HL-60 (cell line): Measurements from ENCODE around the gene DCP2.
A peak's percentile ranks its signal among the peaks of the same experiment; 100 is the strongest.

ENCODE experiments used
- DNase-seq, 2 experiments: peaks; one replicate each; pipeline ENCODE4 v3.0.0-alpha.2; 2010 to 2020; ENCODE audit warnings: low read depth in 1 of 2, low spot score in 1 of 2
- H3K27ac ChIP-seq: fragments of 250-450 bp; sonication (Bioruptor Pico); replicated peaks from 2 replicates; pipeline ENCODE4 v1.5.1; 2020; ENCODE audit warnings: mild to moderate bottlenecking, moderate library complexity
- H3K27me3 ChIP-seq: fragments of 250-450 bp; sonication (Bioruptor Pico); 2 replicates; pipeline ENCODE4 v1.5.1; 2021; ENCODE audit warnings: mild to moderate bottlenecking, moderate library complexity; ENCODE audit not compliant: insufficient read depth, poor library complexity, severe bottlenecking
- H3K4me3 ChIP-seq: replicated peaks from 2 replicates; pipeline ENCODE4 v1.5.1; 2011; ENCODE audit warnings: mild to moderate bottlenecking, control low read depth, low read length; ENCODE audit not compliant: insufficient read depth
- GABPA ChIP-seq: IDR thresholded peaks from 2 replicates; pipeline ENCODE4 v1.6.1; 2012; ENCODE audit warnings: low read depth
- POLR2AphosphoS5 ChIP-seq: IDR thresholded peaks from 2 replicates; pipeline ENCODE4 v1.6.1; 2012; ENCODE audit warnings: low read depth
- SPI1 ChIP-seq: IDR thresholded peaks from 2 replicates; pipeline ENCODE4 v1.6.1; 2012; ENCODE audit warnings: low read depth, mild to moderate bottlenecking, borderline replicate concordance
- TF ChIP-seq, protein P1 (sequence below): IDR thresholded peaks from 2 replicates; pipeline ENCODE4 v1.6.1; 2012; ENCODE audit warnings: low read depth; ENCODE audit not compliant: insufficient replicate concordance
- TF ChIP-seq, protein P2 (sequence below): IDR thresholded peaks from one replicate; pipeline ENCODE4 v1.5.1; 2011; ENCODE audit warnings: low read length, control low read depth, inconsistent platforms; ENCODE audit not compliant: insufficient read depth

Gene DCP2

DNA sequence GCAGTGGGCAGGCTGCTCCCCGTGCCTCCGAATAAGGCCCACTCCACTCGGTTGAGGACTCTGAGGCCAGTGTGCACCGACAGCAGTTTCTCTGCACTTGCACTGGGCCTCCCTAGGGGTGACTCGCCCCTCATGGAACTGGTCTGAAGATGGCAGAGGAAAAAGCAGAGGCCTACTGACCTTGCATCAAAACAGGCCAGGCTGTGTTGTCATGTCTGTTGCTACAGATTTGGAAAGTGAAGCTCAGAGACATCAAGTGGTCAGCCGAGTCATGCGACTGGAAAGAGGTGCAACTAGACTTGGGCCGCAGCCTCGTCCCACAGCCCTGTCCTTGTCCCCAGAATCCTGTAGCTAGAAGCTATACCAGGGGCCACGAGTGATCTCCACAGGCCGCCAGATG, 78.3 kb downstream of the DCP2 start:
- H3K4me3 ChIP-seq = no peak overlapping the region
- TF ChIP-seq GABPA (no peak), SPI1 (no peak), POLR2AphosphoS5 (no peak)
- TF ChIP-seq, protein P1, sequence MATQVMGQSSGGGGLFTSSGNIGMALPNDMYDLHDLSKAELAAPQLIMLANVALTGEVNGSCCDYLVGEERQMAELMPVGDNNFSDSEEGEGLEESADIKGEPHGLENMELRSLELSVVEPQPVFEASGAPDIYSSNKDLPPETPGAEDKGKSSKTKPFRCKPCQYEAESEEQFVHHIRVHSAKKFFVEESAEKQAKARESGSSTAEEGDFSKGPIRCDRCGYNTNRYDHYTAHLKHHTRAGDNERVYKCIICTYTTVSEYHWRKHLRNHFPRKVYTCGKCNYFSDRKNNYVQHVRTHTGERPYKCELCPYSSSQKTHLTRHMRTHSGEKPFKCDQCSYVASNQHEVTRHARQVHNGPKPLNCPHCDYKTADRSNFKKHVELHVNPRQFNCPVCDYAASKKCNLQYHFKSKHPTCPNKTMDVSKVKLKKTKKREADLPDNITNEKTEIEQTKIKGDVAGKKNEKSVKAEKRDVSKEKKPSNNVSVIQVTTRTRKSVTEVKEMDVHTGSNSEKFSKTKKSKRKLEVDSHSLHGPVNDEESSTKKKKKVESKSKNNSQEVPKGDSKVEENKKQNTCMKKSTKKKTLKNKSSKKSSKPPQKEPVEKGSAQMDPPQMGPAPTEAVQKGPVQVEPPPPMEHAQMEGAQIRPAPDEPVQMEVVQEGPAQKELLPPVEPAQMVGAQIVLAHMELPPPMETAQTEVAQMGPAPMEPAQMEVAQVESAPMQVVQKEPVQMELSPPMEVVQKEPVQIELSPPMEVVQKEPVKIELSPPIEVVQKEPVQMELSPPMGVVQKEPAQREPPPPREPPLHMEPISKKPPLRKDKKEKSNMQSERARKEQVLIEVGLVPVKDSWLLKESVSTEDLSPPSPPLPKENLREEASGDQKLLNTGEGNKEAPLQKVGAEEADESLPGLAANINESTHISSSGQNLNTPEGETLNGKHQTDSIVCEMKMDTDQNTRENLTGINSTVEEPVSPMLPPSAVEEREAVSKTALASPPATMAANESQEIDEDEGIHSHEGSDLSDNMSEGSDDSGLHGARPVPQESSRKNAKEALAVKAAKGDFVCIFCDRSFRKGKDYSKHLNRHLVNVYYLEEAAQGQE = no peak
- TF ChIP-seq, protein P2, sequence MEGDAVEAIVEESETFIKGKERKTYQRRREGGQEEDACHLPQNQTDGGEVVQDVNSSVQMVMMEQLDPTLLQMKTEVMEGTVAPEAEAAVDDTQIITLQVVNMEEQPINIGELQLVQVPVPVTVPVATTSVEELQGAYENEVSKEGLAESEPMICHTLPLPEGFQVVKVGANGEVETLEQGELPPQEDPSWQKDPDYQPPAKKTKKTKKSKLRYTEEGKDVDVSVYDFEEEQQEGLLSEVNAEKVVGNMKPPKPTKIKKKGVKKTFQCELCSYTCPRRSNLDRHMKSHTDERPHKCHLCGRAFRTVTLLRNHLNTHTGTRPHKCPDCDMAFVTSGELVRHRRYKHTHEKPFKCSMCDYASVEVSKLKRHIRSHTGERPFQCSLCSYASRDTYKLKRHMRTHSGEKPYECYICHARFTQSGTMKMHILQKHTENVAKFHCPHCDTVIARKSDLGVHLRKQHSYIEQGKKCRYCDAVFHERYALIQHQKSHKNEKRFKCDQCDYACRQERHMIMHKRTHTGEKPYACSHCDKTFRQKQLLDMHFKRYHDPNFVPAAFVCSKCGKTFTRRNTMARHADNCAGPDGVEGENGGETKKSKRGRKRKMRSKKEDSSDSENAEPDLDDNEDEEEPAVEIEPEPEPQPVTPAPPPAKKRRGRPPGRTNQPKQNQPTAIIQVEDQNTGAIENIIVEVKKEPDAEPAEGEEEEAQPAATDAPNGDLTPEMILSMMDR = no peak
- DNase-seq = no peak
- no peak overlapping the region for H3K27ac ChIP-seq
- H3K27me3 ChIP-seq = no peaks in the 10 kb centered on the region

DNA sequence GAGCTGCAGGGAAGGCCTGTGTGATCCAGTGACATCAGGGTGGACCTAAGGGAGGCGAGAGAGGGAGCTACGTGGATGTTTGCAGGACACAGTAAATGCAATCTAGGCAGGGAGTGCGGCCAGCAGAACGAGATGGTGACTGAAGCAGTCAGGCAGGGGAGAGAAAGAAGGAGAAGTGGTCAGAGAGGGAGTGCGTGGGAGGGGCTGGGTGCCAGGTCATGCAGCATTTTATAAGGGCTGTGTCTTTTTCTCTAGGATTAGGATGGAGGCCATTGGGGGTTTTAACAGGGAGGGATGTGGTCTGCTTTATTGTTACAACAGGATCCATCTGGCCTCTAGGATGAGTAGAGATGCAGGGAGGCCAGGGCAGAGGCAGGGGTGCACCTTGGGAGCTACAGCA, 80.4 kb downstream of the DCP2 start:
- Histone ChIP-seq H3K4me3 (no peak overlapping the region), H3K27ac (no peak overlapping the region), H3K27me3 (no peaks in the 10 kb centered on the region)
- DNase-seq = peak; percentile 3 to 46
- TF ChIP-seq POLR2AphosphoS5 (no peak), SPI1 (peak; percentile 63; the same call in 1 of the 2 replicates)

DNA sequence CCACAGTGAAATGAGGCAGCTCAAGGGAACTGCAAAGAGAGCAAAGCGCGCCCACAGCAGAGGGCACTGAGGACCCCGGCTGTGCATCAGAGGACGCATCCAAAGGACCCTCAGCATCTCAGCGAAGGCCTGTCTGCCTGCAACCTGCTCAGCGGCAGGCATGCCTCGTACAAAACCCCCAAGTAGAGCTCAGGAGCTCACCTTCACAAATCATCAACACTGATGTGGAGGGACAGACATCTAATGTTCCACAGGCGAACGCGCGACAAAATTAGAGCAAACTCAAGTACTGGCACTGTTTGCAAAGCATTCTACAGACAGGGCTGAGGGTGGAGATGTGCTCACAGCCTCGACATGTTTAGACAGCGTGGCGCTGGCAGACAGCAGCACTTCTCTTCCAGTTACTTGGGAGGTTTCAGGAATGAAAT, 81.0 kb downstream of the DCP2 start:
- no peak for DNase-seq
- H3K27ac ChIP-seq = no peak overlapping the region
- H3K4me3 ChIP-seq = no peak overlapping the region
- no peaks in the 10 kb centered on the region for H3K27me3 ChIP-seq
- TF ChIP-seq GABPA (no peak), SPI1 (no peak), POLR2AphosphoS5 (no peak)
- TF ChIP-seq, protein P1 = no peak
- TF ChIP-seq, protein P2 = no peak

DNA sequence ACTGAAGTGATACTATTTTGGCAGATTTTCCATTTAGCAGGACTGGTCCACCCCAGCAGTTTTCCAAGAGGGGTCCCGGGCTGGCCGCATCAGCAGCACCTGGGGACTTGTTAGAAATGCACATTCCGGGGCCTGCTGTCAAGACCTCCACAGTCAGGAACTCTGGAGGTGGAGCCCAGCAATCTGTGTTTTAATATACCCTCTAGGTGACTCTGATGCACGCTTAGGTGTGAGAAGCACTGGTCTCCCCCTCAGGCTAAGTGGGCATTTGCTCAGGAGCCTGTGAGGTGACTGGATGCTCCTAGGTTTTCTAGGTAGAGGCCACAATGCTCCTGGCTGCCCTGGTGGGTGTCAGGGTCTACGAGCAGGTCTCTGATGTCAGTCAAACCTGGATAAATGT, 81.7 kb downstream of the DCP2 start:
- no peak overlapping the region for H3K4me3 ChIP-seq
- no peaks in the 10 kb centered on the region for H3K27me3 ChIP-seq
- TF ChIP-seq GABPA = no peak
- TF ChIP-seq, protein P2 = no peak
- TF ChIP-seq, protein P1 = no peak
- no peak for TF ChIP-seq SPI1
- no peak for TF ChIP-seq POLR2AphosphoS5
- H3K27ac ChIP-seq = no peak overlapping the region
- DNase-seq = no peak
